ENCODE measurements around the gene MUC4.
"Not testable (repeated sequence)": the region's sequence is repeated elsewhere in the genome, so short reads cannot be mapped to it uniquely, and the experiment has no call there.

MUC4 gene

DNA sequence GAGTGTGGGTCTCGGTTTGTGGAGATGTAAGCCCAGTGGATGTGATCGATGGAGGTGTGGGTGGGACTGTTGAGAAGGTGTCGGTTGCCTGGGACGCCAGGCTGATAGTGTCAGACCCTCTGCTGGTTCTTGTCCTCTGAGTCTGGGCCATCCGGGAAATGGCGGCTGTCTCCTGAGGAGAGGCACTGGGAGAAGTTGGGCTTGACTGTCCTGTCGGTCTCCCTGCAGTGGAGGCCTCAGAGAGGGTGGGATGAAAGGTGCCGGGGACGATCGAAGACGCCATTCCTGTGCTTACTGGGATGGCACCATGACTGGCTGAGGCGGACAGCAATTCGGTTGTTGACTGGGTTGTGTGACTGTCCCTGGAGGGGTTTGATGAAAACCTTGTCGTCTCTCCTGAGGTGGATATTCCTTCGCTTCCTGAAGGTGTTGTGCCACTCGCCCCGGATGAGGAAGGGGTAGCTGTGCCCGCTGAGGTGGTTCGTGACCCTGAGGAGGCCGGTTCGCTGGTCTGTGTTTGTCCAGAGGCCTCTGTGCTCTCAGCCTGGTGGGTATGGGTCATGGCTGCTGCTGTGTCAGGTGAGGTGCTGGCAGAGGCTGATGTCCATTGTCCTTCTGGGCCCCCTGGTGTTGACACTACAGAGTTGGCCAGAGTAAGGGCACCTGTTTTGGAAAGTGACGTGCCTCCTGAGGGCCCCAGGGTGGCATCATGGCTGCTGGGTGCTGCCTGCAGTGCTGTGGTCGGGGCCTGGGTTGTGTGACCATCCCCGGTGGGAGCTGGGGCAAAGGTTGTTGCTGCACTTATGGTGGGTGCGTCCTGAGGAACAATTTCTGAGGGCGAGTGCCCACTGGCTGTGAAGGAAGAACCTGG is 22.8 kb downstream of the MUC4 start:
- no peak for DNase-seq (ENCODE audit: low read depth)

DNA sequence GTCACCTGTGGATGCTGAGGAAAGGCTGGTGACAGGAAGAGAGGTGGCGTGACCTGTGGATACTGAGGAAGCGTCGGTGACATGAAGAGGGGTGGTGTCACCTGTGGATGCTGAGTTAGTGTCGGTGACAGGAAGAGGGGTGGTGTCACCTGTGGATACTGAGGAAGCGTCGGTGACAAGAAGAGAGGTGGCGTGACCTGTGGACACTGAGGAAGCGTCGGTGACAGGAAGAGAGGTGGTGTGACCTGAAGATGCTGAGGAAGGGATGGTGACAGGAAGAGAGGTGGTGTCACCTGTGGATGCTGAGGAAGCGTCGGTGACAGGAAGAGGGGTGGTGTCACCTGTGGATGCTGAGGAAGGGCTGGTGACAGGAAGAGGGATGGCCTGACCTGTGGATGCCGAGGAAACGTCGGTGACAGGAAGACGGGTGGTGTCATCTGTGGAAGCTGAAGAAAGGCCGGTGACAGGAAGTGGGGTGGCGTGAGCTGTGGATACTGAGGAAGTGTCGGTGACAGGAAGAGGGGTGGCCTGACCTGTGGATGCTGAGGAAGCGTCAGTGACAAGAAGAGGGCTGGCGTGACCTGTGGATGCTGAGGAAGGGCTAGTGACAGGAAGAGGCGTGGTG is 25.8 kb downstream of the MUC4 start:
- not testable (repeated sequence) for DNase-seq (ENCODE audit: low read depth)

DNA sequence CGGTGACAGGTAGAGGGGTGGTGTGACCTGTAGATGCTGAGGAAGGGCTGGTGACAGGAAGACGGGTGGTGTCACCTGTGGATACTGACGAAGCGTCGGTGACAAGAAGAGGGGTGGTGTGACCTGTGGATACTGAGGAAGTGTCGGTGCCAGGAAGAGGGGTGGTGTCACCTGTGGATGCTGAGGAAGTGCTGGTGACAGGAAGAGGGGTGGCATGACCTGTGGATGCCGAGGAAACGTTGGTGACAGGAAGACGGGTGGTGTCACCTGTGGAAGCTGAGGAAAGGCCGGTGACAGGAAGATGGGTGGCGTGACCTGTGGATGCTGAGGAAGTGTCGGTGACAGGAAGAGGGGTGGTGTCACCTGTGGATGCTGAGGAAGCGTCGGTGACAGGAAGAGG is 27.7 kb downstream of the MUC4 start:
- not testable (repeated sequence) for DNase-seq (ENCODE audit: low read depth)

DNA sequence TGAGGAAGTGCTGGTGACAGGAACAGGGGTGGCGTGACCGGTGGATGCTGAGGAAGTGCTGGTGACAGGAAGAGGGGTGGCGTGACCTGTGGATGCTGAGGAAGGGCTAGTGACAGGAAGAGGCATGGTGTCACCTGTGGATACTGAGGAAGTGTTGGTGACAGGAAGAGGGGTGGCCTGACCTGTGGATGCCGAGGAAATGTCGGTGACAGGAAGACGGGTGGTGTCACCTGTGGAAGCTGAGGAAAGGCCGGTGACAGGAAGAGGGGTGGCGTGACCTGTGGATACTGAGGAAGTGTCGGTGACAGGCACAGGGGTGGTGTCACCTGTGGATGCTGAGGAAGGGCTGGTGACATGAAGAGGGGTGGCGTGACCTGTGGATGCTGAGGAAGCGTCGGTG is 30.5 kb downstream of the MUC4 start:
- DNase-seq (ENCODE audit: low read depth), result not testable (repeated sequence)

DNA sequence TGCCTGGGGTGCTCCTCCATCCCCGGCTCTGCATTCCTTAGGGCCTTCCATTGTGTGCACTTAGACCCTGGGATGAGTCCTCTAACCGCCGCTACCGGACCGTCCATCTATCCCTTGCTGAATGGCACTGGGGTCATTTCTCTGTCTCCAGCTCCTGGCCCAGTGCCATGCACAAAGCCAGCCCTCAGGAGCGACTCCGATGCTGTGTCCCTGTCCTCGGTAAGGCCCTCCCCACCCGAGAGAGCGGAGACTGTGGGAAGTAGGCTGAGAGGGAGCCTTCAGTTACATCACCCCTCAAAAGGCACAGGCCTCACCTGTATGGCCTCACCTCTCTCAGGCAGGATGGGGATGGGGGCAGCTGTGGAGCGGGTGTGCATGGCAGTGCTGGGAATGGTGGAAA is 33.8 kb downstream of the MUC4 start:
- DNase-seq (ENCODE audit: low read depth), result no peak

DNA sequence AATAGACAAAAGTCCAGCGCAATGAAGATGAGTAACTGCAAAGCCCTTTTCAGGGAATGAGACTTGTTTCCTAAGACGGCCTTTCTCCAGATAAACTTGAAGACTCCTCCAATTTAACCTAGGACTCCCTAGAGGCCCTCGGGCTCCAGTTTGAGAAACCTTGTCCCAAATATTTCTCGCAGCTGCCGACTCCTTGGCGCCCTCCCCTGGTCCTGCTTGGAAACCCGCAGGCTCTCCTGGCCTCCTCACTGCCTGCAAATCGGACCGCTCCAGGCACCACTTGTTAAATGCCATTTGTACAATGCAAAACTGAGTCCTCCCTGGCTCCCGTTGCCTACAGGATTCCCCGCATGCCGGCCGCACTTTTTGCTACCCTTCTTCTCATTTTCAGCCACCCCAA is 36.8 kb downstream of the MUC4 start:
- DNase-seq (ENCODE audit: low read depth), result peak; percentile 8

DNA sequence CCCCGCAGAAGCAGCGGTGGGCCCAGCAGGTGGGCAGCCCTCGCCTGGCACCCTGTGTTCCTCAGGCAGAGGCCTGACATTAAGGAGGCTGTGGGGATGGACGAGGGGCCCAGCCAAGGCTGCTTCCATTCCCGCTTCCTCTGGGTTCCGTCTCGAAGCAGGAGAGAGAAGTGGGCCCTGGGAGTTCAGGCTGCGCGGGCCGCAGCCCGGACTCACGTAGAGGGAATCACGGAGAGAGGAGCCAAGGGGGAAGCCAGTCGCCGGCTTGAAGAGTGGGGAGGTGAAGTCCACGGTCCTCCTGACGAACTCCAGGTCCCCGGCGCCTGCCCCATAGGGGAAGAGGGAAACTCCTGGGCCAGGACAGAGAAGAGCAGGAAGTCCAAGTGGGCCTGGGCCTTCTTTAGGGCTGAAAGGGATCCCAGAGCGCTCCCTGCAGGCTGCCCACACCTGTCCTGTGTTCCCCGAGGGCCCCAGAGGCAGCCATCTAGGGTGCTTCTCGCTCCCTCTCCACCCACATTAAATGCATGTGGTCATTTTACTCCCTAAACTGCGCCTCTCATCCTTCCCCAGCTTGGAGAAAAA is 37.7 kb downstream of the MUC4 start:
- DNase-seq (ENCODE audit: low read depth), result no peak

DNA sequence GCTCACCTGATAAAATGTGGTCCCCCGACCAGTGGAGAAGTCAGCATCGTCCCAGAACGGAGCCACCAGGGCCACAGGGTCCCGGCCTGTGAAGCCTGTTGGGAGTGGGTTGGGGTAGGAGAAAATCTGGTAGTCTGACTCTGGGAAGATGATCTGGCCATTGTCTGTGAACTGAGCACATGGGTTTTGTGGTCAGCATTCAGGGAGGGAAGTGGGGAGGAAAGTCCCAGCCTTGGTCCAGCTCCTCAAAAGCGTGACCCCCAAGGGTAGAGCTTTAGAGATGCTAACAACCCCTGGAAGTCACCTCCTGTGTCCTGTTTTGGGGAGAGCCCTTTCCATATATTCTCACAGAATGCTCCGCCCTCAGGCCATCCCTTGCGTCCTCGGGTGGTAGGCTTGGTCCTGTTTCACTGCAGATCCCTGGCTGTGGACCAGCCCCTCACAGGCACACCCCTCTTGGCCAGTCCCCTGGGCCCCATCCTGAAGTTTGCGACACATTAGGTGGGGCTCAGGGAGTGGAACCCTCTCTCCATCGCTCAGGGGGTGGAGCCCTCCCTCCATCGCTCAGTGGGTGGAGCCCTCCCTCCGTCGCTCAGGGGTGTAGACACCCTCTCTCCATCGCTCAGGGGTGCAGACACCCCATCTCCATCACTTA is 40.0 kb downstream of the MUC4 start:
- DNase-seq (ENCODE audit: low read depth), result no peak

DNA sequence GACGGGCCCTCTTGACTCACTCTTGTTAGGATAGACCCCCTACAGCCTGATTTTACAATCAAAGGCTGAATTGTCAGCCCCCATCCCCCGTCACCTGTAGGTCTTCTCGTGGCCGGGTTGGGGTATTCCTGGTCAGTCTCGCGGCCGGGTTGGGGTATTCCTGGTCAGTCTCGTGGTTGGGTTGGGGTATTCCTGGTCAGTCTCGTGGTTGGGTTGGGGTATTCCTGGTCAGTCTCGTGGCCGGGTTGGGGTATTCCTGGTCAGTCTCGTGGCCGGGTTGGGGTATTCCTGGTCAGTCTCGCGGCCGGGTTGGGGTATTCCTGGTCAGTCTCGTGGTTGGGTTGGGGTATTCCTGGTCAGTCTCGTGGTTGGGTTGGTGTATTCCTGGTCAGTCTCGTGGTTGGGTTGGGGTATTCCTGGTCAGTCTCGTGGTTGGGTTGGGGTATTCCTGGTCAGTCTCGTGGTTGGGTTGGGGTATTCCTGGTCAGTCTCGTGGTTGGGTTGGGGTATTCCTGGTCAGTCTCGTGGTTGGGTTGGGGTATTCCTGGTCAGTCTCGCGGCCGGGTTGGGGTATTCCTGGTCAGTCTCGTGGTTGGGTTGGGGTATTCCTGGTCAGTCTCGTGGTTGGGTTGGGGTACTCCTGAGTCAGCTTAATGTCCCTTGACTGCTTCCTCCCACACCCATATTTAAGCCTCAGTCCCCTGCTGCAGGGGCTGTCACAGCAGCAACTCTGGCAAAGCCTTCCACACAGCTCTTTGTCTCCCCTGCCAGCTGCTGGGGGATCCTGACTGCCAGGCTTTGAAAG is 40.7 kb downstream of the MUC4 start:
- not testable (repeated sequence) for DNase-seq (ENCODE audit: low read depth)

DNA sequence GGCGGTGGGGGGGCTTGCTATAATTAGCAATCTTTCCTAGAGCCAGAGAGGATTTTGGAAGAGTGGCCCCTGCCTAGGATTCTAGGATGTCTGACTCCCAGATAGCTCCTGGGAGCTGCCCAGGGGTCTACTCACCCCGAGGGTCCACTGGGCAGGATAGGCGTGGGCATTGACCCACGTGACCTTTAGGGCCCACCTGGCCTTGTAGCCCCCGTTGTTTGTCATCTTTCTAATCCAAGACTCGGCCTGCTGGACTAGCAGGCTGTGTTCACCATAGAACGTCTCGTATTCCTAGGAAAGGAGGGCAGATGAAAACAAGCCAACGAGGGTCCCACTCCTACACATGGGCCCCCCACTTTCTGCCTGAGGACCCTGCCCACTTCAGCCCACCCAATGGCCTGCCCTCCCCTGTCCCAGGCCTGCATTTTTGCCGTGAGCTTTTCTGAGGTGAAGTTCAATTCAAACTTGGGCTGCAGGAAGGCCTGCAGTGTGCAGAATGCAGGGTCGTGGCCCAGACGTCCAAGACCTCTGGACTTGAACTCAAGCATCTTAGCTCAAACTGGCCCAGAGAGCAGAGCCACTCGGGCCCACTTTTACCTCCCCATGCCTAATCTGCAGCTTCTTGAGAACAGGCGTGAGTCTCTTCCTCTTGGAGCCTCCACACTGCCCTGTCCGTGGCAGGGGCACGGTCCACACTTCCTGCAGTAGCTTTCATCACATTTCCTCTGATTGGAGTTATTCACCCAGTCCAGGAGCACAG is 41.5 kb downstream of the MUC4 start:
- no peak for DNase-seq (ENCODE audit: low read depth)

DNA sequence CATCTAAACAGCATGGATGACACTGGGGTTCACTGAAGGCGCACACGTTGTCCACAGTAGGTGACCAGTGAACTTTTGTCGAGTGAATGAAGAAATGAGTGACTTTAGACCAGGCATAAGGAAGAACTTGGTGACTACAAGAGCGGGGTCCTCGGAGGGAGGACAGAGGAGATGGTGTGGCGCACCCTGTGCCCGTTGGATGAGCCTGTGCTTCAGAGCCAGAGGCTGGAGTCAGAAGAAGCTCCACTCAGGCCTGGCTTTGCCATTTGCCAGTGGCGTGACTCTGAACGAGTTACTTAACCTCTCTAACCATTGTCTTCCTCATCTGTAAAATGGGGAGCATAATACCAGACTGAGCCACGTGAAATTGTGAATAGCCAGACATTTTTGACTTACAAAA is 42.2 kb downstream of the MUC4 start:
- no peak for DNase-seq (ENCODE audit: low read depth)

DNA sequence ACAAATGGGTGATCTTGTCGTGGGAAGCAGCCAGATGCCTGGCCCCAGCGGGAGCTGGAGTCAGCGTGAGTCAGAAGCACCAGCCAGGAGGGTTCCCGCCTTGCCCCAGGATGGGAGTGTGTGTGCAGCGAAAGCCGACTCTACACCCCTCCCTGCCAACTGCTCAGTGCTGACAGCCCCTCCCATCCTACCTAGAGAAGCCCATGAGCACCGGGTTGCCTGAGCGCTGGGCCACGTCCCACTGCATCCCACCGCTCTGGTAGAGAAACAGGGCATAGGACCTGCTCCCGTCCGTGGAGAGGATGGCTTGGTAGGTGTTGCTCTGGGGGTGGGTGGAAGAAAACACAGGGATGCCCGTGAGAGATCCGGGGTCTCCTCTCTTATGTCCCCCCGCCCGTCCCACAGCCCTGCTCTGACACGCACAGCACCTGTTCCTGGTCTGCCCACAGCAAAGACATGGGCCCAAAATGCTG is 42.9 kb downstream of the MUC4 start:
- no peak for DNase-seq (ENCODE audit: low read depth)

DNA sequence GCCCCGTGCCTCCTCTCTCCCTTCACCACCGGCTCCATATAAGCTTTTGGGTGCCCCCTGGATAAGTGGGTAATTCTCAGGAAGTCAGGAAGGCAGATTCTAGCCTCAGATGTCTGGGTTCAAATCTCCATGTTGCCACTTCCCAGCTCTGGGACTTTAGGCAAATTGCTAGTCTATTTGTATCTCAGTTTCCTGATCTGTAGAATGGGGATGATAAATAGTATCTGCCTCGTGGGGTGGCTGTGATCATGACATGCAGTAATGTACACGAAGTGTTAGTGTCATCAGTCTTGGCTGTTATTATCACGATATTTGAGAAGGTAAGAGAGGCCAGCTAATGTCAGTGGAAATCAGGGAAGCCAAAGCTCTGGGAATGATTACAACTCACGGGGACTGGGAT is 43.3 kb downstream of the MUC4 start:
- no peak for DNase-seq (ENCODE audit: low read depth)

DNA sequence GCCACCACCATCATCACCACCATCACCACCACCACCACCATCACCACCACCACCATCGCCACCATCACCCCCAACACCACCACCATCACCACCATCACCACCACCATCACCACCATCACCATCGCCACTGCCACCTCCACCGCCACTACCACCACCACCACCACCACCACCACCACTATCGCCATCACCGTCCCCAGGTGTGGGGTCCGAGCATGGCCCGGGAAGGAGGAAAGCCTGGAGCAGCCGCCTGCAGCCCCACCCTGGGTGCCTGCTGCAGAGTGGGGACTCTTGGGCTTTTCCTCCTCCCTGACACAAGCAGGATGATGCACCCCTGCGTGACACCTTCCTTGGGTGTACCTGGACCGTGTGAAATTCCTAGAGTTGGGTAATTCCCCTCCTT is 43.9 kb downstream of the MUC4 start:
- no peak for DNase-seq (ENCODE audit: low read depth)

DNA sequence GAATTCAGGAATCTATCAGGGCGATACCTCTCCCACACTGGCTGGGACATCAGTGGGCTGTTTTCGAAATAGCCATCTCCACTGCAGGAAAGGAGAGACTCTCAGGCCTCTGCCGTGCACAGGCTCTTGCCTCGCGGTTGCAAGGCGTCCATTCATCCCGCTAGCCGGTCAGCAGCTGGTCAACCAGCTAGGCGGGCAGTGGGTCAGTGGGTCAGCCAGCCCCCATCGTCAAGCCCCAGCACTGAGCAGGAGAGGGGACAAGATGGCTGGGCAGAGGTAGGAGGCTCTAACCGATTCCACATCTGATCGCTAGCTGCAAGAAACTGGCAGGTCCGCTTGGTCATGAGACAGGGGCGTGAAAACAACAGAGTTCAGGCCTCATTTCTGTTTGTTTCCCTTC is 45.1 kb downstream of the MUC4 start:
- DNase-seq (ENCODE audit: low read depth), result no peak

DNA sequence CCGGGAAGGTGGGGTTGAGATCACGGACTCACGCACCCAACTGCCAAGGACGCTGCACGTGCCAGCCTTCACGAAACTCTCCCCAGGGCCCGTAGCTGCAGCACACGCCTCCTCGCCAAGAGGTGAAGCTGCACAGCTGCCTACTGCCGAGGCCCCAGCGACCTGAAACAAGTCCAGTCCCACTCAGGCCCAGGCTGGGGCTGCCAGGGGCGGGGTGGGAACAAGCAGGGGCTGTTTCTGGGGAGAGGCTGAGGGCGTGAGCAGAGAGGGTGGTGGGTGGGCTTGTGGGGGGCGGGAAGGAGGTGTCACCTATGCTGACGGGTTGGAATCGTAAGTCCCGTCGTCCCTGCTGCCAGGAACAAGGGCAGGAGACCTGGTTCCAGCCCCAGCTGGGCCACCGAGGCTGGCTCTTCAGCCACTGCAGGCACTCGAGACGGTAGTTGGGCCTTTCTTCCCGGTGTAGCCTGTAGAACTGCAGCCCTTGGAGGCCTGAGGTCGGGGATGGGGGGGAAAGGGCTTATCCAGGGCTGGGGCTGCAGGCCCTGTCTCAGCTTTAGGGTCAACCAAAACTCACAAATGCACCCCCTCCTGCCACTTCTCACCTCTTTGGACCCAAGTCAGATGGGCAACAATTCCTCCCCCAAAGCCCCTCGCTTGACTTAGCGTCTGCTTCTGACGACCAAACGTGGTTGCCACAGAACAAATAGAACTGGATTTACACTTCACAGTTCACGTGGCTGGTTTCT is 46.6 kb downstream of the MUC4 start:
- DNase-seq (ENCODE audit: low read depth), result no peak

DNA sequence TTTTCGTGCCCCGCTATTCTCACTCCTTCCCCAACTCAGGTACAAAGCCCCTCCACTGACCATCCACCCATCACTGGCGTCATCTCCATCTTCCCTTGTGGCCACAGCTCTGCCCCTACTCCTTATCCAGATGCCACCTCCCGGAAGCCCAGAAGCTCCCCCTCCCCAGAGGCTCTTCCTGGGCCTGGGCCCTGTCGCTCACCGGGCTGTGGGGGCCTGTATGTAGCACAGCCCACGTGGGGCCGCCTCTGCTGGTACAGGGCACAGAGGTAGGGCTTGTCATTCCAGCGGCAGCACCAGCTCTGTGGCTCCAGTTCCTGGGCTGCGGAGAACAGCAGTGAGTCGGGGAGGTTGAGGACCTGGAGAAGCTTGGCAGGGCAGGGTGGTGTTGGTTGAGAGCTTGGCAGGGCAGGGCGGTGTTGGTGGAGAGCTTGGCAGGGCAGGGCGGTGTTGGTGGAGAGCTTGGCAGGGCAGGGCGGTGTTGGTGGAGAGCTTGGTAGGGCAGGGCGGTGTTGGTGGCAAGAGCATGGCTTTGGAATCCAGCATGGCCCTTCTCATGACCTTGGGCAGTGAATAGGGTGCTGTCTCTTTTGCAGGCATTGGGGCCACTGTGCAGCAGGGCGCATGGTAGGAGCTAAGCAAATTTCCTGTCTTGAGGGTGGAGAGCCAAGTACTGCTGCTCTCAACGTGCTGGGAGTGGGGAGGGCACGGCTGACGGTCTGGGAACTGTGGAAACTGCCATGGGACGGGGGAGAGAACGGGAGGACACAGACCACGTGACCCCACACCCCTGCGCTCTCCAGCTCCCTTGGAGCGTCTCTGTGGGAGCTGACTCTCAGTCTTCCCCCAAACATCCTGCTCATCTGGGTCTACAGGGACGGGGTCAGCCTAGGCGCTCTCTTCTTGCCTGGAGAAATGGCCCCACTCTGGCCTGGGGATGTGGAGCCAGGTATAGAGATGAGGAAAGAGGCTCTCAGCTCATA is 47.6 kb downstream of the MUC4 start:
- no peak for DNase-seq (ENCODE audit: low read depth)

DNA sequence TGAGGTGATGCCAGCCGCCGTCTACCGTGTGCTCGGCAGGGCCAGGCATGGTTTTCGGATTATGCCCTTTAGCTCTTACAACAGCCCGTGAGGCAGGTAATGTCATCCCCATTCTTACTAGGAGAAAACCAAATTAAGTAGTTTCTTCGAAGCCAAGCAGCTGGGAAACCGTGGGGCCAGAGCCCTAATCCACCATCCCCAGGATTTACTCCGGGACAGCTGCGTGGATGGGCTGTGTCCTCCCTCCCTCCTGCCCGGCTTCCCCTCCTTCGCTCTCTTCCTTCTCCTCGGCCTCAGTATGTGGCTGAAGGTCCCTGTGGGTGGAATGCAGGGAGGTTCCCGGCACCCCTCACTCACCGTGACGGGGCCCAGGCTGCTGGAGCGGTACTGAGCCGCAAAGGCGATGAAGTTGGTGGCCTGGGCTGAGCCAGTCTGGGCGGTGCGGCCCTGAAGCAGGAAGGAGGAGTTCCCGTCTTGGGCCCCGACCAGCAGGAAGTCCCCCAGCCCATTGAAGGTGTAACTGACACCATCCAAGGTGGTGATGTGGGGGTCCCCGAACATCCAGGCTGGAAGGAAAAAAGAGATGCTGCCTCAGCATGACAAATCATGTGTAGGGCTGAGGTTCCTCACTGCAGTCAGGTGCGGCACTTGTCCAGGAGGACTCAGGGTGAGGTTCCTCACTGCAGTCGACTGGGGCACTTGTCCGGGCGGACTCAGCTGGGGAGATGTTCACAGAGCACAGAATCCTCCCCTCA is 48.5 kb downstream of the MUC4 start:
- no peak for DNase-seq (ENCODE audit: low read depth)
